ENCODE data around the gene RASGRP2. TPM values are rescaled to one million over a fixed set of nuclear protein-coding genes. Genes with fewer than 3 reads are reported as not detected.

Gene RASGRP2
- total RNA-seq, 2 donors from 2014 or later: 0.86 to 1.9 TPM

DNA sequence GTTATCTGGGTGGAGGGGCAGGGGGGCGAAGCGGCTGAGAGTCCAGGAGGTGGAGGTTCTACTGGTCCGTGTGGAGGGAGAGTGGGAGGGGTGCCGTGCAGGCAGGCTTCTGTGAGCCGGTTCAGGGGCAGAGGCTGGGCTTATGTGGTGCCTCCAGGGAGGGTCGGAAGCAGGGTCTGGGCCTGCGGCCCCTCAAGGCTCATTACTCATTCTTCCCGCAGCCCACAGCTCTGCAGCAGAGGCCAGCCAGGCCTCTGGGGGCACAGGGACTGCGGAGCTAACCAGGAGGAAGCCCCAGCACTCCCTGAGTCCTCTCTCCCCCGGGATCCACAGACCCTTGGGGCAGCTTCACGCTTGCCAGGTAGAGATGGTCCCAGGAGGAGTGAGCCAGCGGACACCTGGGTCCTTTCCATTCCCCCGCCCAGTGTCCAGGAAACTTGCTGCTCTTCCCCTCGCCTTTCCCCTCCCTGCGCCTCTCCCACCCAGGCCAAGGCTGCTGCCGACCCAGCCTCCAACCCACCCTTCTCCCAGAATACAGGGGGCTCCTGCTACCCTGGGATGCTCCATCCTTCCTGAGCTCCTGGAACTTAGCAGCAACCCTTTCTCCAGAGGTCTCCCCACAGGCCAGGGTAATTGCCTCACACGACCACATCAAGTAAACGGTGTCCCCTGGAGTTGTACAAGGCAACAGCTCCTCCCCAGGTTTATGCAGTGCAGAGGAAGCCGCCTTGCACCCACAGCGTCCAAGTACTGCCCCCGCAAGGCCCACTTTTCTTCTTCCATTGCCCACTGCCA lies 27.3 kb downstream of the RASGRP2 start:
- DNase-seq: no peak
- Histone ChIP-seq H3K9me3 (ENCODE audit: control insufficient read depth, low read length) (no peaks in the 10 kb centered on the region), H3K27ac (ENCODE audit: low read depth, low read length) (no peak overlapping the region), H3K36me3 (ENCODE audit: control insufficient read depth, insufficient read depth, low read length) (no peaks in the 10 kb centered on the region), H3K9ac (ENCODE audit: extremely low read depth, low read length, poor library complexity, severe bottlenecking) (no peak overlapping the region), H3K4me3 (ENCODE audit: low read length) (no peak overlapping the region), H3K4me1 (ENCODE audit: control insufficient read depth, insufficient read depth, low read length) (no peaks in the 10 kb centered on the region), H3K27me3 (ENCODE audit: control insufficient read depth, insufficient read depth, low read length, poor library complexity, severe bottlenecking) (peaks cover 99% of the 10 kb centered on the region)
- peaks cover 2% of the 10 kb centered on the region for H3K4me1 Mint-ChIP-seq
- peaks cover 95% of the 10 kb centered on the region for H3K27me3 Mint-ChIP-seq (ENCODE audit: insufficient read depth)
- TF ChIP-seq, protein P1, sequence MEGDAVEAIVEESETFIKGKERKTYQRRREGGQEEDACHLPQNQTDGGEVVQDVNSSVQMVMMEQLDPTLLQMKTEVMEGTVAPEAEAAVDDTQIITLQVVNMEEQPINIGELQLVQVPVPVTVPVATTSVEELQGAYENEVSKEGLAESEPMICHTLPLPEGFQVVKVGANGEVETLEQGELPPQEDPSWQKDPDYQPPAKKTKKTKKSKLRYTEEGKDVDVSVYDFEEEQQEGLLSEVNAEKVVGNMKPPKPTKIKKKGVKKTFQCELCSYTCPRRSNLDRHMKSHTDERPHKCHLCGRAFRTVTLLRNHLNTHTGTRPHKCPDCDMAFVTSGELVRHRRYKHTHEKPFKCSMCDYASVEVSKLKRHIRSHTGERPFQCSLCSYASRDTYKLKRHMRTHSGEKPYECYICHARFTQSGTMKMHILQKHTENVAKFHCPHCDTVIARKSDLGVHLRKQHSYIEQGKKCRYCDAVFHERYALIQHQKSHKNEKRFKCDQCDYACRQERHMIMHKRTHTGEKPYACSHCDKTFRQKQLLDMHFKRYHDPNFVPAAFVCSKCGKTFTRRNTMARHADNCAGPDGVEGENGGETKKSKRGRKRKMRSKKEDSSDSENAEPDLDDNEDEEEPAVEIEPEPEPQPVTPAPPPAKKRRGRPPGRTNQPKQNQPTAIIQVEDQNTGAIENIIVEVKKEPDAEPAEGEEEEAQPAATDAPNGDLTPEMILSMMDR (conservative IDR thresholded peaks at IDR 0.05): no peak
- no peak overlapping the region for H3K27ac Mint-ChIP-seq
- H3K4me3 Mint-ChIP-seq: no peak overlapping the region
- WGBS, 2 experiments (ENCODE audit: insufficient coverage in 1 of 2, insufficient read length in 1 of 2): 77 to 85% methylated on average over 4 to 21 of the region's 21 CpGs
- no peaks in the 10 kb centered on the region for H3K9me3 Mint-ChIP-seq
- no peaks in the 10 kb centered on the region for H3K36me3 Mint-ChIP-seq (ENCODE audit: low read depth)

DNA sequence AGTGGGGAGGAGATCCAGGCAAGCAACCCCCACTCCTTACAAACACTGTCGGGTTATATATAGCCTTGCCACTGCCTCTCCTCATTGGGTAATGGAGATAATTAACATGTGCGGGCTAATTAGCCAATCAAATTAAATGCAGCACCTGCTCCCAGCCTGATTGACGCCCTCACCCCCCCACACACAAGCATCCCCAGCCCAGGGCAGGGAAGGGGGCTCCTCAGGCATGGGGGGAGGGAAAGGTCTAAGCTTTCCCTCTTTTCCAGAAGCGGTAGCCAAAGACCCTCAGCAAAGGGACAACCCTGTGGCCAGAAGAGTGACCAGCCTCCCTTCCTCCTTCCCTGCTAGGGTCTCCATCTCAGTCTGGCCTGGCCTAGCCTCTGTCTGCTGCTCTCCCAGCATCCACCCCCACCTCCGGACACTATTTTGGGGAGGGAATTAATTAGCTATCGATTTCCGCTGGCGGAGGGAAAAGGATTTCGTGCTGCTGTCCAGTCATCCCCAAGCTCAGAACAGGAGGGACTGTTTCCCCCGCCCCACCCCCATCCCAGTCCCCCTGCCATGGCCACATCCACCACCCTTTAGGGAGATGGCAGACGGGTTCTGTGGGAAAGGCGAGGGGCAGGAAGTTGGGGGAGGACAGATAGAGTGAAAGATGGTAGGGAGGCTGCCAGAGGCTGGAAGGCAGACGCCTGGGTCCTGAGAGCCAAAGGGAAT lies 28.0 kb downstream of the RASGRP2 start:
- Mint-ChIP-seq H3K27ac (no peak overlapping the region), H3K27me3 (ENCODE audit: insufficient read depth) (peaks cover 95% of the 10 kb centered on the region), H3K9me3 (no peaks in the 10 kb centered on the region), H3K36me3 (ENCODE audit: low read depth) (no peaks in the 10 kb centered on the region), H3K4me1 (peaks cover 7% of the 10 kb centered on the region), H3K4me3 (no peak overlapping the region)
- Histone ChIP-seq H3K4me1 (ENCODE audit: control insufficient read depth, insufficient read depth, low read length) (no peaks in the 10 kb centered on the region), H3K36me3 (ENCODE audit: control insufficient read depth, insufficient read depth, low read length) (no peaks in the 10 kb centered on the region), H3K27me3 (ENCODE audit: control insufficient read depth, insufficient read depth, low read length, poor library complexity, severe bottlenecking) (peaks cover 99% of the 10 kb centered on the region), H3K27ac (ENCODE audit: low read depth, low read length) (no peak overlapping the region), H3K9me3 (ENCODE audit: control insufficient read depth, low read length) (no peaks in the 10 kb centered on the region), H3K4me3 (ENCODE audit: low read length) (no peak overlapping the region), H3K9ac (ENCODE audit: extremely low read depth, low read length, poor library complexity, severe bottlenecking) (no peak overlapping the region)
- no peak for DNase-seq
- WGBS, 2 experiments (ENCODE audit: insufficient coverage in 1 of 2, insufficient read length in 1 of 2): 81% methylated on average over 3 to 11 of the region's 13 CpGs
- TF ChIP-seq, protein P1 (conservative IDR thresholded peaks at IDR 0.05): no peak

DNA sequence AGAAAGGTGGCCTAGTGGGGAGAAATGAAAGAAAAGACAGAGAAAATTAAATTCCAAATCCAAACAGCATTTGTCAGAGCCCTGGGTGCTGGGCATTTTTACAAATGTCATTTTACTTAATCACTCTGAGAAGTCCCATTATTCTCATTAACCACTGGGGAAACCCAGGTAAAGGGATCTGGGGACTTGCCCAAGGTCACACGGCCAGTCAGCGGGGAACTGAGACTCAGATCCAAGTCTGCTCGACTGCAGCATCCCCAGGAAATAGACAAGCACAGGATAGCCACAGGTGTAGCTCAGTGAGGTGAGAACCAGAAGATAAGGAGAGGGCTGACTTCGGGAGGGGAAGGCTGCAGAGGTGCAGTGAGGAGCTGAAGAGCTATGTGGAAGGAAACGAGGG lies 28.8 kb downstream of the RASGRP2 start:
- H3K27me3 Mint-ChIP-seq (ENCODE audit: insufficient read depth): peaks cover 95% of the 10 kb centered on the region
- no peak overlapping the region for H3K27ac ChIP-seq (ENCODE audit: low read depth, low read length)
- peaks cover 11% of the 10 kb centered on the region for H3K4me1 Mint-ChIP-seq
- H3K27me3 ChIP-seq (ENCODE audit: control insufficient read depth, insufficient read depth, low read length, poor library complexity, severe bottlenecking): peaks cover 99% of the 10 kb centered on the region
- H3K9me3 Mint-ChIP-seq: no peaks in the 10 kb centered on the region
- 85 to 91% methylated on average over 5 of the region's 5 CpGs for WGBS, 2 experiments (ENCODE audit: insufficient coverage in 1 of 2, insufficient read length in 1 of 2)
- H3K9ac ChIP-seq (ENCODE audit: extremely low read depth, low read length, poor library complexity, severe bottlenecking): no peak overlapping the region
- H3K4me3 Mint-ChIP-seq: no peak overlapping the region
- TF ChIP-seq, protein P1 (conservative IDR thresholded peaks at IDR 0.05): no peak
- H3K27ac Mint-ChIP-seq: no peak overlapping the region
- H3K4me1 ChIP-seq (ENCODE audit: control insufficient read depth, insufficient read depth, low read length): no peaks in the 10 kb centered on the region
- H3K9me3 ChIP-seq (ENCODE audit: control insufficient read depth, low read length): no peaks in the 10 kb centered on the region
- DNase-seq: no peak
- H3K36me3 ChIP-seq (ENCODE audit: control insufficient read depth, insufficient read depth, low read length): no peaks in the 10 kb centered on the region
- no peak overlapping the region for H3K4me3 ChIP-seq (ENCODE audit: low read length)
- no peaks in the 10 kb centered on the region for H3K36me3 Mint-ChIP-seq (ENCODE audit: low read depth)
